GM13977 (cell line): Measurements from ENCODE around the gene CCDC149.

ENCODE experiments used
- DNase-seq: peaks from one replicate; pipeline ENCODE4 v3.0.0; 2012; ENCODE audit warnings: low spot score
- CTCF ChIP-seq: IDR thresholded peaks from 2 replicates; pipeline ENCODE4 v1.5.1; 2012; ENCODE audit warnings: mild to moderate bottlenecking, control low read depth; ENCODE audit not compliant: insufficient read depth; ENCODE audit errors: extremely low read depth, missing control alignments
- in situ Hi-C: fragments of 300-500 bp; cut with MboI; formaldehyde crosslinking; loops from one replicate; pipeline ENCODE4 v1.12.0; 2022; ENCODE audit warnings: low sequenced_read_pairs, low pct_unique_long_range_greater_than_20kb, mixed read lengths, inconsistent platforms; ENCODE audit not compliant: unreplicated experiment

The CCDC149 gene

DNA sequence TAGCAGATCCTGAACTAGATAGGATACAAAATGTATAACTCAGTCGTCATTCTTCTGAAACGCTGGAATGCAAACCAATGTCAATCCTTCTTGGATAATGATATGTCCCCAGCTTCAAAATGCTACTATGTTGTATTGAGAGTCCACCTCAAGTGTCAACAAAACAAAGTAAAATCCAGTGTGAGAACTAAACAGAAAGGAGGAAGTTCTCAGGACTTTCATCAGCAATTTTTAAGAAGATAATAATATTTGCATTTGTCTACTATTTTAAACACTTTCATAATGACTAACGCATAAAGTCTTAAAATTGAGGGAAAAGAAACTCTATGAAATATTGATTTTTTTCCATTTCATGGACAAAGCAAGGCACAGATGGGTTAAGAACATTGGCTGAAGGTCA, 81.2 kb downstream of the CCDC149 start:
- no peak for DNase-seq
- TF ChIP-seq CTCF, result no peak
- in situ Hi-C loops, result no loop called here

DNA sequence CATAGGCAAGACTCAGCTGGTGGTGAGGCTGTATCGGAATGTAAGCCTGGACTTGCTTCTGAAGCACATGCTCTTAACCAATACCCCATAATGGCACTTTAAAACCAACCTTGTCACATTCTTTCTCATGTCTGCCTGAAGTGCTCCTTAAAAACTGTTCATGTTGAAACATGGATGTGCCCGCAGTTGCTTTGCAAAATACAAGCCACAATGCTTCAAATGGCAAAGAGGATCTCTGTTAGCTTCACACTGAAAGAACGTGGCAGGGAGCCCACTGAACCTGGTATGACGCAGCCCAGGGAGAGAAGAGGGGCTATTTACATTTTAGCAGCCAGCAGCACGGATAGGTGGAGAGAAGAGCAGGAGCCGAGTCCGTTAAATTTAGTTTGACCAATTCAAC, 88.1 kb downstream of the CCDC149 start:
- in situ Hi-C loops, result no loop called here
- TF ChIP-seq CTCF, result no peak
- DNase-seq, result no peak

DNA sequence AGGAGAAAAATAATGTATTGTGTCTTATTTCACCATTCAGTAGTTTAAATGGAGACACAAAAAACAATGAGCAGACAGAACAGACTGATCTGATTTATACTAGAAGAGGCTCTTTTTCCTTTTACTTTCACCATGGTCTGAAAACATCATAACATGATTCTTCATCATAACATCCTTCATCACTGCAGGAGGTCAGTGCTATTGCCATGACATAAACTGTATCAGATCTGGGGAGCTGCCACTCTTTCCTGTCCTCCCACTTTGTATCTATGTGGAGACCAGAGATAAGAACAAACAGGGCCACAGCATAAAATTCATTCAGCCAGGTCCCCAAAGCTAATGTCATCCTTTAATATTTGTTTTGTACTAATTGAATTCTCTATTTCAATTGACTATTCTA, 92.3 kb downstream of the CCDC149 start:
- in situ Hi-C loops, result no loop called here
- no peak for DNase-seq
- no peak for TF ChIP-seq CTCF

DNA sequence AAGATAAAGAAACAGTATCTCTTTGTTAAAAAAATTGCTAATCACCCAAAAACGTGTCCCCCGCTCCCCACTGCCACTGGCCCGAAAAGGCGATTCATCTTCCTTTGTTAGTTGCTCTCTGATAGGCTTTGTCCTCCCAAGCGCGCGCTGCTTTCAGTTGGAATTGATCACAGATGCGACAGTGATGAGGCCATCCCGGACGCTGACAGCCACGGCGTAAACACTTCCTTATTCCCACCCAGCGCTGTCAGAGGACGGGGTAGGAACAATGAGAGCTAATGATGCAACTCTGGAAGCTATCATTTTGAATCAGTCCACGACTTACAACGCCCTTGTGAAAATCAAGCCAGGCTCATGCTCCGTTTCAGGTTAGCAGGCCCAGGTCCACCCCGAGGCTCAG, 96.0 kb downstream of the CCDC149 start:
- no peak for DNase-seq
- in situ Hi-C loops, result no loop called here
- TF ChIP-seq CTCF, result no peak

DNA sequence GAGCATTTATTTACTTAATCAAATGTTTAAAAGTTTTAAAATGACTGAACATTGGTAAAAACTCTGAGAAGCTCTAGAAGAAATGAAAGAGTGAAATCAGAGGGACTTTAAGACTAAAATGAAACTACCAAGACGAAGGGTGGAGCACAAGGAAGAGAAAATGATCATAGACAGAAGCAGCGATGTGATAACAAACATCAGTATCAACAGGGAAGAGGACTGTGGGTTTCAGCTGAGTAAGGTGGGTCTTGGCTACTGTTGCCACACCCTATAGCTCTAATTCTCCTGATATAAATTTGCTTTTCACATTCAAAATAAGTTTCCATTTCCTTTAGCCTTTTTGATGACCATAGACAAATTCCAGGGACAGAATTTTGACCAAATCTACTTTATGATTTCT, 99.1 kb downstream of the CCDC149 start:
- in situ Hi-C loops, result no loop called here
- TF ChIP-seq CTCF, result no peak
- DNase-seq, result no peak

GRCh38 chr4:24810871-24811631, 101.8 kb downstream of the CCDC149 start:
- no peak for TF ChIP-seq CTCF
- DNase-seq, result no peak
- in situ Hi-C loops, result no loop called here
